GM08714 (cell line): ENCODE data around the gene HCRTR1.
"Not testable (repeated sequence)": the region's sequence is repeated elsewhere in the genome, so short reads cannot be mapped to it uniquely, and the experiment has no call there.

ENCODE experiments used
- H3K4me3 ChIP-seq: fragments of 200-500 bp; sonication (Bioruptor generic); 2 replicates; pipeline ENCODE4 v1.5.1; 2014; ENCODE audit warnings: mild to moderate bottlenecking, low read length, inconsistent platforms
- ZNF274 ChIP-seq: IDR thresholded peaks from 2 replicates; pipeline ENCODE4 v1.6.1; 2012; ENCODE audit warnings: mild to moderate bottlenecking, low read depth, low read length

Gene HCRTR1

GRCh38 chr1:31586376-31587327 is 30.8 kb upstream of the HCRTR1 start:
- no peak for TF ChIP-seq ZNF274
- H3K4me3 ChIP-seq, result no peak overlapping the region

- not testable (repeated sequence) for H3K4me3 ChIP-seq
Measured at GRCh38 chr1:31587328-31587699, 30.2 kb upstream of the HCRTR1 start.

- TF ChIP-seq ZNF274, result no peak
- no peak overlapping the region for H3K4me3 ChIP-seq
Measured at GRCh38 chr1:31587720-31588423, 29.6 kb upstream of the HCRTR1 start.

- TF ChIP-seq ZNF274, result no peak
- no peak overlapping the region for H3K4me3 ChIP-seq
Measured at GRCh38 chr1:31588751-31589515, 28.6 kb upstream of the HCRTR1 start.

GRCh38 chr1:31591425-31592093 is 25.9 kb upstream of the HCRTR1 start:
- TF ChIP-seq ZNF274, result no peak

GRCh38 chr1:31592132-31592531 is 25.4 kb upstream of the HCRTR1 start:
- no peak overlapping the region for H3K4me3 ChIP-seq
- TF ChIP-seq ZNF274, result no peak

More at GRCh38 chr1:31591425-31592093, 25.9 kb upstream of the HCRTR1 start:
- H3K4me3 ChIP-seq, result no peak overlapping the region

- no peak overlapping the region for H3K4me3 ChIP-seq
- no peak for TF ChIP-seq ZNF274
Measured at GRCh38 chr1:31593136-31593665, 24.3 kb upstream of the HCRTR1 start.

- TF ChIP-seq ZNF274, result no peak
- H3K4me3 ChIP-seq, result no peak overlapping the region
Measured at GRCh38 chr1:31593770-31594632, 23.5 kb upstream of the HCRTR1 start.

GRCh38 chr1:31595836-31596736 is 21.4 kb upstream of the HCRTR1 start:
- no peak overlapping the region for H3K4me3 ChIP-seq
- TF ChIP-seq ZNF274, result no peak

- no peak for TF ChIP-seq ZNF274
- H3K4me3 ChIP-seq, result no peak overlapping the region
Measured at GRCh38 chr1:31596737-31597097, 20.8 kb upstream of the HCRTR1 start.

GRCh38 chr1:31598980-31599379 is 18.5 kb upstream of the HCRTR1 start:
- no peak overlapping the region for H3K4me3 ChIP-seq
- no peak for TF ChIP-seq ZNF274

- no peak overlapping the region for H3K4me3 ChIP-seq
- no peak for TF ChIP-seq ZNF274
Measured at GRCh38 chr1:31600641-31601040, 16.8 kb upstream of the HCRTR1 start.
